Left forelimb (tissue), 1 donor: Measurements from ENCODE around the gene SLC25A36.
"Not testable (repeated sequence)": the region's sequence is repeated elsewhere in the genome, so short reads cannot be mapped to it uniquely, and the experiment has no call there.

Experiments used
- DNase-seq: peaks from one replicate; pipeline ENCODE4 v3.0.0-alpha.2; 2018; ENCODE audit warnings: low spot score

SLC25A36 gene

GRCh38 chr3:140931801-140932200 is 9.8 kb upstream of the SLC25A36 start:
- no peak for DNase-seq

- DNase-seq = no peak
These were observed 8.5 kb upstream of the SLC25A36 start for GRCh38 chr3:140933109-140933508.

GRCh38 chr3:140933552-140933951 is 8.1 kb upstream of the SLC25A36 start:
- DNase-seq = no peak

GRCh38 chr3:140939305-140939704 is 2.3 kb upstream of the SLC25A36 start:
- not testable (repeated sequence) for DNase-seq

- no peak for DNase-seq
These were observed 574 bp upstream of the SLC25A36 start for GRCh38 chr3:140941090-140941433.

GRCh38 chr3:140942221-140943104 is 827 bp downstream of the SLC25A36 start:
- DNase-seq = peak; percentile 84

GRCh38 chr3:140943781-140944552 is 2.3 kb downstream of the SLC25A36 start:
- no peak for DNase-seq

- DNase-seq = no peak
These were observed 7.0 kb downstream of the SLC25A36 start for GRCh38 chr3:140948460-140949249.

GRCh38 chr3:140950144-140950543 is 8.5 kb downstream of the SLC25A36 start:
- DNase-seq = no peak

- DNase-seq = no peak
These were observed 9.2 kb downstream of the SLC25A36 start for GRCh38 chr3:140950863-140951262.

GRCh38 chr3:140951750-140952149 is 10.1 kb downstream of the SLC25A36 start:
- DNase-seq = not testable (repeated sequence)

- no peak for DNase-seq
These were observed 11.7 kb downstream of the SLC25A36 start for GRCh38 chr3:140953028-140953960.

- no peak for DNase-seq
These were observed 12.9 kb downstream of the SLC25A36 start for GRCh38 chr3:140954576-140954975.

- DNase-seq = no peak
These were observed 14.0 kb downstream of the SLC25A36 start for GRCh38 chr3:140955645-140956044.

GRCh38 chr3:140956058-140956835 is 14.6 kb downstream of the SLC25A36 start:
- DNase-seq = no peak

- DNase-seq = no peak
These were observed 31.2 kb downstream of the SLC25A36 start for GRCh38 chr3:140972833-140973232.

GRCh38 chr3:140974900-140975299 is 33.3 kb downstream of the SLC25A36 start:
- no peak for DNase-seq

- no peak for DNase-seq
These were observed 39.0 kb downstream of the SLC25A36 start for GRCh38 chr3:140980663-140981062.

GRCh38 chr3:140987792-140988191 is 46.2 kb downstream of the SLC25A36 start:
- DNase-seq = not testable (repeated sequence)

GRCh38 chr3:140994316-140994715 is 52.7 kb downstream of the SLC25A36 start:
- no peak for DNase-seq
